ENCODE data around the gene POMGNT2.
A peak's percentile ranks its signal among the peaks of the same experiment; 100 is the strongest.

The POMGNT2 gene

DNA sequence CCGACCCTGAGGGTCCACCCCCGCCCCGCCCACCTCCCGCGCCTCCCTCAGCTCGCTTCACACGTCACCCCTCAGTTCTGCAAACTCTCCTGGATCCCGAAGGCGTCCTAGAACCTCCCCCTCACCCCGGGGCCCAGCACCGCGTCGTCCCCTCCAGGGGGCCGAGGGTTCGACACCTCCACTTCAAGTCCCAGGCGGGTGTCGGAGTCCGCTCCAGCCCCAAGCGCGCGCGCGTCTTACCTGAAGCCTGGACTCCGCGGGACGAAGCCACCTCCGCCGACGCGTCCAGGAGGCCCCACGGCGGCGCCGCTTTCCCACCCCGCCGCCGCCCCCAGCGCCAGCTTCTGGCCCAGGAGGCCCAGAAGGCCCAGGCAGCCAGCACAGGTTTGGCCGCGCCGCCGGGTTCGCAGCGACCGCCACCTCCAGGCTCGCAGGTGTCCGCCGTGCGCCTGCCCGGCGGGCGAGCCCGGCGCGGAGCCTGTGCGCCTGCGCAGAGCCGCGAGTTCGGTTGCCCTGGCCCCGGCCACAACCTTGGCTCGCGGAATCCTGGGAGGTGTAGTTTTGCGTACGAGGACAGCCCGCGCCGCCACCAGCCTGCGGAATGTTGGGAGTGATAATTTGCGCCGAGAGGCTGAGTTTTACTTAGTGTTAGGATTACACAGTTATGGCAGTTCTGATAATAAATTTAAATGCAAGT, at the start of gene POMGNT2:
Gene POMGNT2, minus strand, starts transcription at position 484 of the 697 bp plus-strand sequence. CDS start 24,648 bp downstream, outside the sequence.
- DNase-seq (ENCODE audit: low read depth in 2 of 2): peak; percentile 77 to 80

DNA sequence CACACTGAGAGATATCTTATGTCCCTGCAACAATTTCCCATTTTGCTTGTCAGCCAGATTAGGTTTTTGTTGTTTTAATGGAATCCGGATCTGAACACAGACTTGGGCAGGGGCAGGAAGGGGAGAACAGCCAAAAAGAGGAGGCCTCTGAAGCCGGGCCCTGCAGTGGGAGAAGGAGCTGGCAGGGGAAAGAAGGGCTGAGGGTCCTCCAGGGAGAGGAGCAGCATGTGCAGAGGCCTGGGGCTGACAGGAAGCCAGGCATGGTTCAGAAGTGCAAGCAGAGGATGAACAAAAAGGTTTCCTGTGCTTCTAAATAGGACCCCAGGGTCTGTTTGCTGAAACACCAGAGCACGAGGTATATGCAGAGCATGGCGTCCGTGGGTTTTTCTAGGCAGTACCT, 49.1 kb upstream of the POMGNT2 start:
- no peak for DNase-seq (ENCODE audit: low read depth in 2 of 2)

DNA sequence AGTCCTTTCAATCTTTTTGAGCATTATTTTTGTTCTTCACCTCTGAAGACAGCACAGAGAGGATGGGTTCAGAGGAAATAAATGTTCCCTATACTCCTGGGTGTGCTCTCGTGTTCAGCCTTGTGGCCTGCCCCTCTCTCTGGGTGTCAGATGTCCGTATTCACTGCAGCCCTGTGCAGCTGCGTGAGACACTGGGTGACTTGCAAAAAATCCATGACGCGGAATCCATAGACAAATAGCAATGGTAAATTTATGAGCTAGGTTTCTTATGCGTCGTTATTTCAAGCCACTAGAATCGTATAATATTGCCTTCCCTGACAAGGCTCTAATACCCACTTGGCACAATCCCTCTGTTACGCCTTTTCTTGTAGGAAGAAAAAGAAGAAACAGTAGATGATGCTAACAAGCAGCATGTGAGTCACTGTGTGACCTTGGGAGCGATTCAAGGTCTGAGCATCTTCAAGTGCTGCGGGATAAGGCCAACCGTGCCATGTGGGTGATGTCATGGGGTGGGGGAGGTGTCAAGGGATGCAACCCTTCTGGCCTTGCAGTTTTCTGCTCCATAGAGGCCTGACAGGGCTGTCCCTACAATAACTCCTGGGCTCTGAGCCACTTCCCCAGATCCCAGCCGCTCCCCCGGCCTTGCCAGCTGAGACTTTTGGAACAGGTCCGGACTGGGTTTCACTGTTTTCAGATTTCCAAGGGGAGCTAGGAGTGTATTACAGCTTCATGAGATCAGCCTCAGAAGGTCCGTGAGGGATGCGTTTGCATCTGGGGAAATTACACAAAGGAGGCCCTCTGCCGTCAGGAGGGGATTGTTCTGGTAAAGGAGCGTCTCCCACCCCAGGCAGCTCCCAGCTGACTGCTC, 47.6 kb upstream of the POMGNT2 start:
- no peak for DNase-seq (ENCODE audit: low read depth in 2 of 2)

- DNase-seq (ENCODE audit: low read depth in 2 of 2): no peak
Observed at GRCh38 chr3:43152649-43153048, 46.8 kb upstream of the POMGNT2 start.

- no peak for DNase-seq (ENCODE audit: low read depth in 2 of 2)
Observed at GRCh38 chr3:43148033-43148432, 42.2 kb upstream of the POMGNT2 start.

- DNase-seq (ENCODE audit: low read depth in 2 of 2): no peak
Observed at GRCh38 chr3:43146599-43146998, 40.7 kb upstream of the POMGNT2 start.

GRCh38 chr3:43144761-43145490, 39.0 kb upstream of the POMGNT2 start:
- DNase-seq (ENCODE audit: low read depth in 2 of 2): no peak

DNA sequence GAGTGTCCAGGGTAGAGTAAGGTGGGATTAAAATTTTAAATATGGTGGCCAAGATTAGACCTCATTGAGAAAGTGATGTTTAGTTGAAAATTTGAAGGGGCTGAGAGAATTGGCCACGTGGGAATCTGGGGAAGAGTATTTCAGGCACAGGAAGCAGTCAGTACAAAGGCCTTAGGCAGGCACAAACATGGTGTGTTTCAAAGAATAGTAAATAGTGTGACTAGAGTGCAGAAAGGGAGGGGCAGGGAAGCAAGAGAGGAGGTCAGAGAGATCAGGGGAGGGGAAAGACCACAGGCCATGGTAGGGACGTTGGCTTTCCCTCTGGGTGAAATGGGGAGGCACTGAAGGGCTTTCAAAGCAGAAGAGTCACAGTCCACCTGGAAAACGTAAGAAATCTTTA, 36.6 kb upstream of the POMGNT2 start:
- no peak for DNase-seq (ENCODE audit: low read depth in 2 of 2)

- DNase-seq (ENCODE audit: low read depth in 2 of 2): no peak
Observed at GRCh38 chr3:43138488-43139231, 32.8 kb upstream of the POMGNT2 start.

DNA sequence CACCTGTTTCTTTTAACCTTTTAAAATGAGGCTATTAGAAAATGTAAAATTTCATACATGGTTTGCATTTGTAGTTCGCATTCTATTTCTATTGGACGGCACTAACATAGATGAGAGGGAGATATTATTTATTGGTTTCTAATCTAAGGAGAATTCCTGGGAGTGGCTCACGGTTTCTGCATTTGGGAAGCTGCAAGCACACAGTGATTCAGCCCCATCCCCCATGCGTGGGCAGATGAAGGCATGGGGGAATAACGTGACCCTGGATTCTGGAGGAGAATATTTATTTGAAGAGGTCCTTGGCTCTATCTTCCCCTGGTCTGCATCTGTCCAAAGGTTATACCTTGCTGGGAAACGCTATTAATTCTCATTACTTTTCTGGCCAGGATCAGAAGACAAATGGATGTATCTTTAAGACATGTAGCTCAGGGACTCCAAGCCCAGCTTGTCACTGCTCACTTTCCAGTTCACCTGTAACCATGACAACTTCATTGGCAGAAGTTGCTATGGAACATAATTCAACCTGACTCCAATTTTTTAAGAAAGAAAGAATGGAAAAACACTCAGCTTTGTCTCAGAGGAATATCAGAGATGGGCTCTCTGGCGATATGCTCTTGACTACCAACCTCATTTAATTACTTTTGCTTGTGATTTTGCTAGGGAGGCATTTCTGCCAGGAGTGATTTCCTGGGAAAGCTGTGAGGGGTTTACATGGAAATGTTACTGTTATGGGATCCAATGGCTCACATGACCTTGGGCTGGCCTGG, 27.2 kb upstream of the POMGNT2 start:
- no peak for DNase-seq (ENCODE audit: low read depth in 2 of 2)

- no peak for DNase-seq (ENCODE audit: low read depth in 2 of 2)
Observed at GRCh38 chr3:43132193-43132592, 26.3 kb upstream of the POMGNT2 start.

DNA sequence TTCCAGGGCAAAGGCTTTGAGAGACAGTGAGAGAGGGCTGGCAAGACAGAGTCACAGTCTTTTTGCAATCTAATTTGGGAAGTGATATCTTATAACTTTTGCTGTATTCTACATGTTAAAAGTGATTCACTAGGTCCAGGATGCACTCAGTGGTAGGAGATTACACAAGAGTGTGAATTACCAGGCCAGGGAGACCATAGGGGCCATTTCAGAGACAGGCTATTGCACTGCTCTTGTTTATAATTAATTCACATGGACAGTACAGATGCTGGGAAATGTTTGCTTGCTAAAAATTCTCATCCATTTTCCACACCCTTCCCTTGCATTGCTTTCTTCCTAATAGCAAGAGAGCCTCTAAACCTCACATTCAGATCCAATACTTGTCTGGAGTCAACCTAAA, 22.6 kb upstream of the POMGNT2 start:
- DNase-seq (ENCODE audit: low read depth in 2 of 2): no peak

DNA sequence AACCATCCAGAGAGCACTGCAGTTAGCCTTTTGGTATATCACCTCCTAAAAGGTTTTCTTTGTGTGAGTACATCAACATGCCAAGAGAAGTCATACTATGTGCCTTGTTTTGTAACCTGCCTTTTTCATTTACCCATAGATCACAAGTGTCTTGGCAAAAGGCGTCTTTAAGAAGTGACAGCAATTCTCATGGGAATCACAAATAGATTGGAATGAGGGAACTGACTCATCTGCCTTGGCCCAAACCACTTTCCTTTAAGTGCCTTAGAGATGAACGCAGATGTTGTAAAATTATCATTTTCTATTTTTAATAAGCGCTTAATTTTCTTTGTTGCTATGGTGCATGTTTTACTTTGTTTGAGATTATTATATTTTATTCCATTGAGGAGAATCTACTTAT, 20.7 kb upstream of the POMGNT2 start:
- DNase-seq (ENCODE audit: low read depth in 2 of 2): no peak

GRCh38 chr3:43123895-43124294, 18.0 kb upstream of the POMGNT2 start:
- DNase-seq (ENCODE audit: low read depth in 2 of 2): no peak

- no peak for DNase-seq (ENCODE audit: low read depth in 2 of 2)
Observed at GRCh38 chr3:43120937-43121336, 15.1 kb upstream of the POMGNT2 start.

DNA sequence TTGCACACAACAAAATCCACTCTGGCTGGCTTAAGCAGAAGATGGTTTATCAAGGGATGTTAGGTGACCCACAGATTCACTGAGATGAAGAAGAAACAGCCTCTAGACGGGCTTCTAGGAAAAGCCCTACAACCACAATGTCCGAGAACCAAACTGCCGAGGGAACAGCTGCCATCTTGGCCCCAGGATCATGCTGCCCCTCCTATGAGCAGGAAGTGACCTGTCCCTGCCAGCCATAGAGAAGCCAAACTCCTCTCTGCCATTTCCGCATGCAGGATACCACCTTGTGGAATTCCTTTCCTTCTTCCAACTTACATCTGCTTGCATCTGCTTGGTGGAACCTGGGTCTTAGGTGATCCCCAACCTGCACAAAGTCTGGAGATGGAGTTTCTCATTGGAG, 11.4 kb upstream of the POMGNT2 start:
- no peak for DNase-seq (ENCODE audit: low read depth in 2 of 2)

DNA sequence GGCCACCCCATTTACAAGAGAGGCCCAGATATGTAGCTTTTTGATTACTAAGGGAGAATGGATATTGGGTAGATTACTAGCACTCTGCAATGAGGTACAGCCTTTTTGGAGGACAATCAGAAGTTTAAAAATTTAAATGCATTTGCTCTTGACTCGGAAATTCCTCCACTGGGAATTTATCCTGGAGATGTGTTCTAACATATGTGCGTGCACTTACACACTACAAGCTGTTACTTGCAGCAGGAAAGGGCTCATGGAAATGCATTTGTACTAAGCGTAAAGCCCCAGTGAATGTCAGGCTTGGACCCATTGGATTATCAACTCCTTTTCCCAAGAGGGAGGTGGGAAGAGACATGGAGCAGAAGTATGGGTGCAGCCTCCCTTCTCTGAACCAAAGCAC, 7.8 kb upstream of the POMGNT2 start:
- DNase-seq (ENCODE audit: low read depth in 2 of 2): no peak

DNA sequence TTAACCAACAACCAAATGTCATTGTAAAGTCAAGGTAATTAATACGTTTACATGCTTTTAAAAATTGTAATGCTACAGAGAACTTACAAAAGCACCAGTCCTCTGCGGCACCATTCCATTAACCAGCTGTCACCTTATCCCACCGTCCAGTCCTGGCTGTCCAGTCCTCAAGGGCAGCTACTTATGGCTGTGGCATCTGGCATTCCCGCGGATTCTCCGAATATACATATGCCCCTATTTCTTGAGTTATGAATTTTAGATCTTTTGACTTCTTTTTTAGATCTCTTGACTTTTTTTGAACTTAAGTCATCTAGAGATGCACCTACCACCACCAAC, 382 bp upstream of the POMGNT2 start:
- no peak for DNase-seq (ENCODE audit: low read depth in 2 of 2)

DNA sequence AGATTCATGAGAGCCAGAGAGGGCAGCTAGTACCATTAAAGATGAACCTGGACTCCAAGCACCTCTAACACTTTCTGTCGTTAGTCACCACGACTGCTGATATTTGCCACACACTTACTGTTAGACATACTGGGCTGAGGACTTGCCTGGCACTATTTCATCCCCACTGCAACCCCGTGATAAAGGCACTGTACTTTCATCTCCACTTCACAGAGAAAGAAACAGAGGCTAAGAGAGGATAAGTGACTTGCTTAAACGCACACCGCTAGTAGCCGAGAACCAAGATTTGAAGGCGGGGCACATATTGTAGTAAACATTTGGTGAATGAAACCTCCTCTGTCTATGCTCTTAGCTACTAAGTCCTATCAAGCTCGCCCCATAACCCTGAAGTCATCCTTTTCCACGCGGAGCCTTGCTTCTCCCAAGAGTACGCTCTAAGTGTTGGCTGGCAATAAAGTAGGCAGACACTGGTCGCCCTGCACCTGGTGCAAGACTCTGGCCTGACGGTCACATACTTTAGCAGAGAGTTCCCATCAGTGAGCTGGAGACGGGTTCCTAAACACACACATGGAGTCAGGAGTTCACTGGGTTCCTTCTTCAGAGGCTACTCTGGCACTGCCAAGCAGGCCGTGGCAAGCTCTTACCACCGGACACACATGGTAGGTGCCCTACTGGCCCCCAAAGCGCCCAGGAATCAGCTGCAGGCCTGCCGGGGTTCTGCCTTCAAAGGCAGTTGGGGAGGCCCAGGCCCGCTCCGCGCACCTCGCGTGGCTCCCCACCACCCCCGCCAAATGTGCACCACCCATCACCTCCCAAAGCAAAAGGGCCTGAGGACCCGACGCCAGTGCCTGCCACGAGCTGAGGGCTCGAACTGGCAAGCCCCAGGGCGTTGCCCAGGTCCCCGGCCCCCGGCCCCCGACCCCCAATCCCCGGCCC, 951 bp downstream of the POMGNT2 start:
- peak in 1 of 2 donors; percentile 9 for DNase-seq (ENCODE audit: low read depth in 2 of 2)

GRCh38 chr3:43104039-43104438, 1.8 kb downstream of the POMGNT2 start:
- no peak for DNase-seq (ENCODE audit: low read depth in 2 of 2)
